Measurements from ENCODE around the gene TMEM175. TPM values are rescaled to one million over a fixed set of nuclear protein-coding genes. Genes with fewer than 3 reads are reported as not detected.

The TMEM175 gene
- polyA plus RNA-seq, 1 donor (not counting 4 experiments of a cell fraction or from before 2014, with no cell fraction given), result 23.2 TPM

DNA sequence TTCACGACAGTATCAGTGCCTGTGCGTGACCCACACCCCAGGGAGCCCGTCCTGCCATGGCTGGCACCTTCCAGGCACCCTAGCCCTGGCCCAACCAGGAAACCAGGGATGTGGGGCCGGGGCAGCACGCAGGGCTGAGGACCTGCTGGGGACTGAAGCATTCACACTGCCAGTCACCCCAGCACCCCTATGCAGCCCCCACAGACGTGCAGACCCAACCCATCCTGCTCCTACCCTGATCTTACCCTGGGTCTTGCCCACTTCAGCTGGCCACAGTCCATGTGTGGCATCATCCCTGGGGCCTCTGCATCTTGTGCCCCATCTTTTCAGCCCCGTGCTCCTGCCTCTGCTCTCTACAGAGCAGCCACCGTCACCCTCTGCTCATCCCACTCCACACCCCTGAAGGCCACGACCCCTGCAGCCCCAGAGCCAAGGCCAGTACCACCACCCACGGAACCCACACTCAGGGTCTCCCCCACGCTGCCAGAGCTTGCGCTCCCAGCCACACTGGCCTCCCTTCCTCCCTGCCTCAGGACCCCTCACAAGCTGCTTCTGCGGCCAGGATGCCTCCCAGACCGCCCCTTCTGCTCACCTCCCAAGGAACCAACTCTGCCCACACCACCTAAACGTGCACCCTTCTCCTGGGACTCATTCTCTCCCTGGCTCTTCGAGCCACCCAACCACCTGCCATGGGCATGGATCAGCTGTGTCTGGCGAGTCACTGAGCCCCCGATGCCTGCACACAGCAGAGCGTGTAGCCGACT is 25.7 kb upstream of the TMEM175 start:
- H3K4me2 ChIP-seq (ENCODE audit: control insufficient read depth, extremely low read depth, insufficient read depth, low read depth, low read length), result no peak overlapping the region
- DNase-seq (ENCODE audit: low read depth, low spot score), result no peak
- H3K4me3 ChIP-seq (ENCODE audit: control insufficient read depth in 2 of 3, extremely low read depth in 1 of 3, insufficient read depth in 2 of 3, low read depth in 1 of 3, low read length in 3 of 3), result no peak overlapping the region
- no peak overlapping the region for H3K27ac ChIP-seq (ENCODE audit: control insufficient read depth, insufficient read depth, low read length)
- H4K20me1 ChIP-seq (ENCODE audit: control insufficient read depth, extremely low read depth, insufficient read depth, low read length), result no peaks in the 10 kb centered on the region
- H3K79me2 ChIP-seq (ENCODE audit: control insufficient read depth, insufficient read depth, low read length), result peaks cover 27% of the 10 kb centered on the region
- peaks cover 5 to 16% of the 10 kb centered on the region in 2 experiments for H3K36me3 ChIP-seq (ENCODE audit: control insufficient read depth in 2 of 2, extremely low read depth in 1 of 2, insufficient read depth in 2 of 2, low read length in 2 of 2)
- dilution Hi-C loops (cut with MboI; ENCODE audit: extremely low pct_ligation_motif_present, low sequenced_read_pairs), result no loop called here
- TF ChIP-seq, protein P1, sequence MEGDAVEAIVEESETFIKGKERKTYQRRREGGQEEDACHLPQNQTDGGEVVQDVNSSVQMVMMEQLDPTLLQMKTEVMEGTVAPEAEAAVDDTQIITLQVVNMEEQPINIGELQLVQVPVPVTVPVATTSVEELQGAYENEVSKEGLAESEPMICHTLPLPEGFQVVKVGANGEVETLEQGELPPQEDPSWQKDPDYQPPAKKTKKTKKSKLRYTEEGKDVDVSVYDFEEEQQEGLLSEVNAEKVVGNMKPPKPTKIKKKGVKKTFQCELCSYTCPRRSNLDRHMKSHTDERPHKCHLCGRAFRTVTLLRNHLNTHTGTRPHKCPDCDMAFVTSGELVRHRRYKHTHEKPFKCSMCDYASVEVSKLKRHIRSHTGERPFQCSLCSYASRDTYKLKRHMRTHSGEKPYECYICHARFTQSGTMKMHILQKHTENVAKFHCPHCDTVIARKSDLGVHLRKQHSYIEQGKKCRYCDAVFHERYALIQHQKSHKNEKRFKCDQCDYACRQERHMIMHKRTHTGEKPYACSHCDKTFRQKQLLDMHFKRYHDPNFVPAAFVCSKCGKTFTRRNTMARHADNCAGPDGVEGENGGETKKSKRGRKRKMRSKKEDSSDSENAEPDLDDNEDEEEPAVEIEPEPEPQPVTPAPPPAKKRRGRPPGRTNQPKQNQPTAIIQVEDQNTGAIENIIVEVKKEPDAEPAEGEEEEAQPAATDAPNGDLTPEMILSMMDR (optimal IDR thresholded peaks at IDR 0.05 in 1 of 3, IDR thresholded peaks at IDR 0.05 in 1 of 3, conservative IDR thresholded peaks at IDR 0.05 in 1 of 3; ENCODE audit: extremely low read depth in 1 of 3, insufficient read depth in 2 of 3, low read length in 3 of 3), result no peak
- no peak for TF ChIP-seq EZH2 (IDR thresholded peaks at IDR 0.05; ENCODE audit: low read length)
- no peak overlapping the region for H2AFZ ChIP-seq (ENCODE audit: control insufficient read depth, low read length)
- no peaks in the 10 kb centered on the region for H3K4me1 ChIP-seq (ENCODE audit: control insufficient read depth, extremely low read depth, insufficient read depth, low read length)
- H3K9me3 ChIP-seq (ENCODE audit: control insufficient read depth, low read depth, low read length), result peaks cover 2% of the 10 kb centered on the region
- H3K27me3 ChIP-seq (ENCODE audit: control insufficient read depth, extremely low read depth, insufficient read depth, low read length), result no peaks in the 10 kb centered on the region
- no peaks in the 10 kb centered on the region for H3K9me1 ChIP-seq (ENCODE audit: control insufficient read depth, extremely low read depth, insufficient read depth, low read length)
- no peak overlapping the region for H3K9ac ChIP-seq (ENCODE audit: control insufficient read depth, extremely low read depth, insufficient read depth, low read length)
- FAIRE-seq, result no peak

DNA sequence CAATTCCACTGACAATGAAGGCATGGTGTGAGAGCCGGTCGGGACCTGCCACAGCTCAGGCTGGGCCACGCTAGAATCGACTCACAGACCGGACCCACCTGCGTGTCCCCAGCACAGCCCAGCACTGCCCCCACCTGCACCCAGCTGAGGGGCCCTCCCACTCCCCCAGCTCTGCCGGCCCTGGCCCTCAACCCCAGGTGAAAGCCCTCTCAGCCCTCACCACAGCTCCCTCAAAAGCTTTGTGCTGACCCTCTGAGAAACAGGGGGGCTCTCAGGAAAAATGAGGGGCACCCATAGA is 25.2 kb upstream of the TMEM175 start:
- Histone ChIP-seq H3K79me2 (ENCODE audit: control insufficient read depth, insufficient read depth, low read length) (peaks cover 27% of the 10 kb centered on the region), H3K9ac (ENCODE audit: control insufficient read depth, extremely low read depth, insufficient read depth, low read length) (no peak overlapping the region), H3K4me2 (ENCODE audit: control insufficient read depth, extremely low read depth, insufficient read depth, low read depth, low read length) (no peak overlapping the region), H4K20me1 (ENCODE audit: control insufficient read depth, extremely low read depth, insufficient read depth, low read length) (no peaks in the 10 kb centered on the region), H3K4me3 (ENCODE audit: control insufficient read depth in 2 of 3, extremely low read depth in 1 of 3, insufficient read depth in 2 of 3, low read depth in 1 of 3, low read length in 3 of 3) (no peak overlapping the region), H3K36me3 (ENCODE audit: control insufficient read depth in 2 of 2, extremely low read depth in 1 of 2, insufficient read depth in 2 of 2, low read length in 2 of 2) (peaks cover 5 to 16% of the 10 kb centered on the region in 2 experiments), H3K27me3 (ENCODE audit: control insufficient read depth, extremely low read depth, insufficient read depth, low read length) (no peaks in the 10 kb centered on the region), H2AFZ (ENCODE audit: control insufficient read depth, low read length) (no peak overlapping the region), H3K9me3 (ENCODE audit: control insufficient read depth, low read depth, low read length) (peaks cover 2% of the 10 kb centered on the region), H3K9me1 (ENCODE audit: control insufficient read depth, extremely low read depth, insufficient read depth, low read length) (no peaks in the 10 kb centered on the region), H3K27ac (ENCODE audit: control insufficient read depth, insufficient read depth, low read length) (no peak overlapping the region), H3K4me1 (ENCODE audit: control insufficient read depth, extremely low read depth, insufficient read depth, low read length) (no peaks in the 10 kb centered on the region)
- no peak for TF ChIP-seq EZH2 (IDR thresholded peaks at IDR 0.05; ENCODE audit: low read length)
- TF ChIP-seq, protein P1 (optimal IDR thresholded peaks at IDR 0.05 in 1 of 3, IDR thresholded peaks at IDR 0.05 in 1 of 3, conservative IDR thresholded peaks at IDR 0.05 in 1 of 3; ENCODE audit: extremely low read depth in 1 of 3, insufficient read depth in 2 of 3, low read length in 3 of 3), result no peak
- no peak for FAIRE-seq
- DNase-seq (ENCODE audit: low read depth, low spot score), result no peak
- dilution Hi-C loops (cut with MboI; ENCODE audit: extremely low pct_ligation_motif_present, low sequenced_read_pairs), result no loop called here
